Measurements from ENCODE around the gene NEURL1.
"Not testable (repeated sequence)": the region's sequence is repeated elsewhere in the genome, so short reads cannot be mapped to it uniquely, and the experiment has no call there.

The NEURL1 gene

DNA sequence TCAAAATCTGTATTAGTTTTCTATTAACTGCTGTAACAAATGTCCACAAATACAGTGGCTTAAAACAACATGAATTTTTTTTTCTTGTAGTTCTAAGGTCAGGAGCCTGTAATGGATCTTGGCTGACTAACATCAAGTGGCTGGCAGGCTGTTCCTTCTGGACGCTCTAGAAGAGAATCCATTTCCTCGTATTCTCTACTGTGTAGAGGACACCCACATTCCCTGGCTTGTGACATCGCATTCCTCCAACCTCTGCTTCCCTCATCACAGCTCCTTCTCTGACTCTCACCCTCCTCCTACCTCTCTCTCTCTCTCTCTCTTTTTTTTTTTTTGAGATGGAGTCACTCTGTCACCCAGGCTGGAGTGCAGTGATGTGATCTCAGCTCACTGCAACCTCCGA, 30.0 kb upstream of the NEURL1 start:
- DNase-seq = no peak

DNA sequence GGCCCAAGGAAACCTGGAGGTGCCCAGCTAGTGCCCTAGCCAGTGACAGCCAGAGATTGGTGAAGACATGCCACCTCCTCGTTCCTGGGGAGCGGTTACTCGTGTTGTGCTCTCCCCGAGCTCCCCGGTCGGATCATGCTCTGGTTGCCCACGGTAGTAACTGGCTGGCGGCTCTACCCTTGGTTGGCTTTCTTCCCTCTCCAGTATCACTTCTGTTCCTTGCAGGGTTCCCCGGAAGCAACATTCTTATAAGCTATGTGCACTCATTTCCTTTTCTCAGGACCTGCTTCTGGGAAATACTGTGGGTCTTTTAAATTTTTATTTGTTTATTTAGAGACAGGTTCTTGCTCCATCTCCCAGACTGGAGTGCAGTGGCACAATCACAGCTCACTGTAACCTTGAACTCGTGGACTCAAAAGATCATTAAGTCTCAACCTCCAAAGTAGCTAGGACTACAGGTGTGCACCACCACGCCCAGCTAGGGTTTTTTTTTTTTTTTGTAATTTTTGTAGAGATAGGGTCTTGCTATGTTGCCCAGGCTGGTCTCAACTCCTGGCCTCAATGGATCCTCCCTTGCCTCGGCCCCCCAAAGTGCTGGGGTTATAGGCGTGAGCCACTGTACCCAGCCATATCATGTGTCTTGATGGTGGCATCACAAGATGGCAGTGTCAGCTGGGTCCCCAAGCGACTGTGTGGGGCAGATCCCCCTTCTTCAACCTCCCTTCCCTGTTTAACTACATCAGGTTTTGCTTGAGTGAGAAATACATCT, 27.9 kb upstream of the NEURL1 start:
- no peak for DNase-seq

DNA sequence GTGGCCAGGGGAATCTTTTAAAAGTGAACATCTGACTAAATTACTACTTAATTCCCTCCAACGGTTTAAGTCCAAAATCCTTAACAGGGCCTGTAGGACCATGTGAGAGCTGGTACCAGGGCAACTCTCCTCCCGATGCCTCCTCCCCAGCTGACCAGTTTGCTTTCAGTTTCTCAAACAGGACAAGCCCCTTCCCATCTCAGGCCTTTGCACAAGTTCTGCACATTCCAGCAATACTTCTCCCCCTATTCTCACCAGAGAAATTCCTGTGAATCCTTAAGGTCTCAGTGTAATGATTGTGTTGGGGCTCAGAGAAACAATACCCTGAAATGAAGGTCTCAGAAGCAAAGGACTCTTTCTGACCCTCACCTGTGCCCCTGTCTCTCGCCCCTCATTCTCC, 26.8 kb upstream of the NEURL1 start:
- no peak for DNase-seq

DNA sequence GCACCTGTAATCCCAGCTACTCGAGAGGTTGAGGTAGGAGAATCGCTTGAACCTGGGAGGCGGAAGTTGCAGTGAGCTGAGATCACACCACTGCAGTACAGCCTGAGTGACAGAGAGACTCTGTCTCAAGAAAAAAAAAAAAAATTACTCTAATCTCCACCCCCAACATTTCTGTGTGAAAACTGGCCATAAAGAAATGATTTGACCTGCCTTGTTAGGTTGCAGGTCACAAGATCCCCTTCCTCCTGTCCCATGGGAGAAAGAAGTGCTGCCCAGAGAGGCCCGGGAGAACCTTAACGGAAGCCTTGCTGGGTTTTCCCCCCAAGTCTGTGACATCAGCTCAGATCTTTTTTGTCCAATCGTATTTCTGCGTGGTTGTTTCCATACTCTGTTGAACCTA, 26.1 kb upstream of the NEURL1 start:
- no peak for DNase-seq

DNA sequence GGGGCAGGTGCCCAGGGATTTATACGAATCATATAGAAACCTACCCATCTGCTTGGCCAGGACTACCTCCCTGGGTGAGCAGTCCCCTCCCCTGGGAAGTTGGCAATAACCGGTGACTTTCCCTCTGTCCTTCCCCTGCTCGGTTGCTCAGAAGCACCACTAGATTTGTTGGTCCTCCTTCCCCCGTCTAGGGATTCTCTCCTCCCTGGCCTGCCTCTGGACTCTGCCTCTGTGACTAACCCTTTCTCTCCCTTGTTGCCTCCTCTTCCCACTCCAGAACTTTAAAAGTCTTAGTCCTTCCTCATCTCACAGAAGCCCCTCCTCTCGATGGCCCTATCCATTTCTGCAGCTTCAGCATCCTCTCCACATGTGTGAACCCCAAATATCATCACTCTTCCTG, 24.3 kb upstream of the NEURL1 start:
- no peak for DNase-seq

DNA sequence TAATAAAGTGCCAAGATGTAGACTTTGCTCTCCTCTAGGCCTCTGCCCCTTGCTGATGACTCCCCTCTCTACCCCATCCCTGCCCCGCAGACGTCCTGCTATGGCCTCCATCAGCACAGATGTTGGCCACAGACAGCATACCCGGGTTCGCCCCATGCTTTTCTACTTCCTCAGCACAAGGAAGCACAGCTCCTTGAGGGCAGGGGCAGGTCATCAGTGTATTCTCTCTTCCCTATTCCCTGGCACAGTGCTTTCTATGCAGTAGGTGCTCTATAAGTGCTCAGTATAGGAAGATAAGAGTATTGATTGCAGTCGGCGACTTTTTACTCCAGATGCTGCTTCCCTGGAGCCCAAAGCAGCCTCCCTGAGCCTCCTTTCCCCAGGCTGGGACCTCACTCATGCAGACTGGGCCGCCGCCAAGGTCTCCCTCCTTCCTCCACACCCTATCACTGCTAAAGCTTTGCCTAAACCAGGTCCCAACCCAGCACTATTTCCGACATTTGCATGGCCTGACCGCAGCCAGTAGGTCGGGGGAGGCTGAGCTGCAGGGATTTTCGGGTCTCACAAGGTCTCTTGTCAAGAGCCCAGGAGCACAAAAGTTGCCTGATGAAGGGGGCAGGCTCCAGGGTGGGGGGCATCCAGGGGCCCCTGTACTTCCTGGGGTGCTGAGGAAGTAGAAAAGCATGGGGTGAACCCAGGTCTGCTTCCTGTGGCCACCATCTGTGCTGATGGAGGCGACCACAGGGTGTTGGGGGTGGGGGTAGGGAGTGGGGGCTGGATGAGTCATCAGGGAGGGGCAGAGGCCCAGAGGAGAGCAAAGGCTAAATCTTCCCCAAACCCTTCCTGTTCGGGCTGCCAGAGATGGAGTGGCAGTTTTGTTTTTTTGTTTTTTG, 22.5 kb upstream of the NEURL1 start:
- DNase-seq = peak in 1 of 14 donors; percentile 20

DNA sequence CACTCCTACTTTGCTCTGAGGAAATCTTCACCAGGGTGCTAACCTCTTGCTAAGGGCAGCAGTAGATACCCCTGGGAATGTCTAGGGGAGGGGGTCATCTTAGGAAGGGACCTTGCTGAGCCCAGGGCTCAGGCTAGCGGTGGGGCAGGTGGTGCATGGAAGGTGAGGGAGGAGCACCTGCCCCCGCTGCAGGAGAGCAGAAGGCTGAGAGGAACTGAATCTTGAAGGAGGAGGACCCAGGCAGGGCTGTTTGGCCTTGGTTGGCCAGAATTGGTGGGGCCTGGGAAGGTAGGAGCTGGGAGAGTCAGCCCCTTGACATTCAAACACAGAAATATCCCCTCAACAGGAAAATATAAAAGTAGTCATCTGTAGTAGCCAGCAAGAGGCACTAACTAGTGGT, 21.5 kb upstream of the NEURL1 start:
- DNase-seq = no peak

DNA sequence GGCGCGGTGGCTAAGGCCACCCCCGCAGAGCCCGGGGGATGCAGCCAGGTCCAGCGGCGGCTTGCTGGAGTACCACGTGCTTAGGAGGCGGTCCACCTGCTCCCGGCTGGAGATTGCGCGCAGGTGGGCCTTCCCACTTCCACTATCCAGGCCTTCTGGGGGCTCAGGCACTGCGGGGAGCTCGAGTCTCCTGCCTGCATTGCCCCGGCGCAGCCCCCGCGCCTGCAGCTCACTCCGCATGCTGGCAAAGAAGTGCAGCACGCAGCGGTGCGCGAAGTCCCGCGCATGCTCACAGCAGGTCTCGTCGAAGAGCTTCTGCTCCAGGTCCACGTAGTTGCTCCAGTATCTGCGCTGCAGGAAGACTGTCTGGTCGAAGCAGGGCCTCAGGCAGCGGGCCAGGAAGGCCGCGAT, 20.2 kb upstream of the NEURL1 start:
- no peak for DNase-seq

DNA sequence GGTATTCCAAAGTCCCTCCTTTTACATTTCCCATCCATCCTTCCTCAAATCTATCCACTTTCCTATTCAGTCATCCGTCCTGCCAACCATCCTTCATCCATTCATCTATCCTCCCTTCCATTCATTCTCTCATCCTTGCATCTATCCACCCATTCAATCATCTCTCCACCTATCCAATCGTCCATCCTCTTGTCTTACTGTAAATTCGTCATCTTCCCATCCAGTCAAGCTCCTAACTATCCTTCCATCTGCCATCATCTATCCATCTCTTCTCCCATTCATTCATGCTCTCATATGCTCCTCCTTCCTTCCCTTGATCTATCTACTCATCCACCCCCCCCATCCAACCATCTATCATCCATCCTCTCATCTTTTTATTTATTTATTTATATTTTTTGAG, 19.4 kb upstream of the NEURL1 start:
- no peak for DNase-seq

DNA sequence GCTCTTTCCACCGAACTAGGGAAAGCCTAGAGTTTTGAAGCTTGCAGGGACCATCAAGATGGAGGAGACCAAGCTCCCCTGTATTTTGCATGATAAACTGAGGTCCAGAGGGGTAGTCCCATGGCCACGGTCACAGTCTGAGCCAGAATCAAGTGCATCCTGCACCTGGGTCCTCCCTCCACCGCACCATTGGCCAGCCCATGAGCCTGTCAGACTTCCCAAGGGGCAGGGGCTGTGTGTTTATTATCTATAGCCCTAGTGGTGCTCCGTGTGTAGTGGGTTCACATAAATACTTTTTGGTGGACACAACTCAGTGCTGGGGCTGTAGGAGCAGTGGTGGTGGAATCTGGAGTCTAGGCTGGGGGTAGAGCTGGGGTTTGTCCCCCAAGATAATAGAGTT, 18.1 kb upstream of the NEURL1 start:
- DNase-seq = no peak

DNA sequence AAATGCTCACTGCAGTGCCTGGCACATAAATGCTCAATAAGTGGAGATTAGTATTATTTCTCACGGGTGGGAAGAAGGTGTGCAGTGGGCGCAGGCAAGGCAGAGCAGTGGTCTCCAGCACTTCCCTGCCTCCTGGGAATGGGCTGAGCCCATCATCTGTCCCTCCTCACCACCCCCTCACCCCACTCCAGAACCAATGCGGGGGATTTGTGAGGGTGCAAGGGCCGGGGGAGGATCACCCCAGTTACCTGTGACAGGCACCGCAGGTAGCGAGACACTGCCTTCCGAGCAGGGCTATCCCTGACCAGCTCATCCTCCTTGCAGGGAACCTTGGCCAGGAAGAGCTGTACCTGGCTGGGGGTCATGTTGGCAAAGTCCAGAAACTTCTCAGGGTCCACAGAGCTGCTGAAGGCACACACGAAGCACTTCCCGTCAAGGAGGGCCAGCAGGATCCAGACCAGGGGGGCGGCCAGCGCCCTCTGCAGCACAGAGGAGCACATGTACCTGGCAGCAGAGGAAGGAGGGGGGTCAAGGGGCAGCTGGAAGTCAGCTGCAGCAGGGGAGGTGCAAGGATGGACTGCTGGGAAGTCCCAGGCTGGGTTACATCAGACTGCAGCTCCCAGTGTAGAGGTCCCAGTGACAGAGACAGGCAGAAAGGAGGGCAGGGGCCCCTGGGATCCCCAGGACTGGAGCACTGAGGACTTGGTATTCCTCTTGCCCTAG, 17.3 kb upstream of the NEURL1 start:
- DNase-seq = no peak

DNA sequence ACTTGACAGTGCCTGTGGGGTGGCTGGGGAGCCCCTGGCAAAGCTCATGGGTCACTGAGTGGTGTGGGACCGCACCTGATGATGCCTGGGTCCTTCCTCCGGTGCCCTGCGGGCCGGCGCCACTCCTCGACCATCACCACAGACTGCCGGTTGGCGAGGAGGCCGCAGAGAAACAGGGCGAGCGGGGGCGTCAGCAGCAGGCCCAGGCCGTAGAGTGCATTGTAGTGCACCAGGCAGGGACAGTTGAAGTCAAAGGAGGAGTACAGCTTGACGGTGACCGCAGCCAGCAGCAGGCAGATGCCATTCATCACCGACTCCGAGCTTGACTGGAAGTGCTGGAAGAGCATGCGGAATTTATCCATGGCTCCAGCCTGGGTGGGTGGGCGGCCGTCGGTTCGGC, 14.8 kb upstream of the NEURL1 start:
- DNase-seq = no peak

DNA sequence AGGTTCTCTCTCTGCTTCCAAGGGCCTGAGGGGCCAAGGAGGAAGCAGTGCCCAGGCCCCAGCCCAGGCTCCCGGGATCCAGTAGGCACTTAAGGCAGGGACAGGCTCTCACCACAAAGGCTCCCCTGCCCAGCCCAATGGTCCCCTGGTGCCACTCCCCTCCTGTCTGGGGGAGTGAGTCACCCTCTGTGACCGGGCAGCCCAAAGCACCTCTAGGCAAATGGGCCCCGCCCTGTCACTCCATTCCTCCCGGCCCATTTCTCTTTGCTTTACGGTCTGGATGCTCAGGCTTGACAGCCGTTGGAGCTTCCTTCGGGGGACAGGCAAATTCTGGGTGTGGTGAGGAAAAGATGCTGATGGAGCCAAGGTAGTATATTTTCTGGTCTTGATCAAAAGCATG, 14.4 kb upstream of the NEURL1 start, which contains the start of gene CALHM3:
TSS of gene CALHM3 (minus strand) at position 106 of the 400 bp plus-strand sequence. CDS start 208 bp downstream, outside the sequence.
- no peak for DNase-seq

DNA sequence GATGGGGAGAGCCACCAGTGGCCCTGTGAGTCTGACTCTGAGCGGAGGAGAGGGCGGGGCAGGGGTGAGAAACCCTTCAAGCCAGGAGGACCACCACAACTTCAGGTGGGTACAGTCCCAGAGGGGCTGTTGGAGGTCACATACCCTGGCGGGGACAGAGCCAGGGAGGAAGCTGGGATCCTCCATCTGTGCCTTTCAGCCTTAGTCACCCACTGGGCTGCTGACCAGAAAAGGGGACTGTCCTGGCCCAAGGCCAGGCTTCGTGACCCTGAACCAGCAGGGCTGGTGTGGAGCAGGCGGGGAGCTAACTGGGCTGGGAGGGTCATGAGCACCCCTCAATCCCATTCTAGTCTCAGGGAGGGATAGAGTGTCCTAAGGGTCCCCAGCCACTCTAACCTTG, 13.0 kb upstream of the NEURL1 start:
- DNase-seq = peak in 1 of 14 donors; percentile 33

DNA sequence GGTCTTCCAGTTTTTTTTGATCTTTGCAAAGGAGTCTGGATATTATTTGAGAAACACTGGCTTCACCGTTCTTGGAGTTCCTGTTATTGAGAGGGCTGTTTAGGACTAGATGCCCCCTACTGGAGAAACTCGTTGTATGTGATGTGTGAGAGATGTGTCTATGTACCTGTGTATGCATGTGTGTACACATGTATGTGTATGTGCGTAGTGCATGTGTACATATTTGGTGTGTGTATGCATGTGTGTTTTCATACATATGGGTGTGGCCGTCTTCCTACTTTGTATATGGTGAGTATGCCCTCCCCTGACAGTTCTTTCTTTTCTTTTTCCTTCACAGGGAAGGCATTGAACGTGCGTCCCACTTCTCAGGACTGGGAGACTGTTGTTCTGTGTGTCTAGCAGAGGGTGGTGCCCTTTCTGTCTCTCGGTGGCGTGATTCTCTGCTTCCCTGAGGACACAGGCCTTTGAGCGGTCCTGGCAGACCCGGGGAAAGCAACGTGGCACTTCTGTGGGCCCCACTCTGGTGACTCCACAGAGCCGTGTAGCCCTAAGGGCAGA, 11.5 kb upstream of the NEURL1 start:
- no peak for DNase-seq

DNA sequence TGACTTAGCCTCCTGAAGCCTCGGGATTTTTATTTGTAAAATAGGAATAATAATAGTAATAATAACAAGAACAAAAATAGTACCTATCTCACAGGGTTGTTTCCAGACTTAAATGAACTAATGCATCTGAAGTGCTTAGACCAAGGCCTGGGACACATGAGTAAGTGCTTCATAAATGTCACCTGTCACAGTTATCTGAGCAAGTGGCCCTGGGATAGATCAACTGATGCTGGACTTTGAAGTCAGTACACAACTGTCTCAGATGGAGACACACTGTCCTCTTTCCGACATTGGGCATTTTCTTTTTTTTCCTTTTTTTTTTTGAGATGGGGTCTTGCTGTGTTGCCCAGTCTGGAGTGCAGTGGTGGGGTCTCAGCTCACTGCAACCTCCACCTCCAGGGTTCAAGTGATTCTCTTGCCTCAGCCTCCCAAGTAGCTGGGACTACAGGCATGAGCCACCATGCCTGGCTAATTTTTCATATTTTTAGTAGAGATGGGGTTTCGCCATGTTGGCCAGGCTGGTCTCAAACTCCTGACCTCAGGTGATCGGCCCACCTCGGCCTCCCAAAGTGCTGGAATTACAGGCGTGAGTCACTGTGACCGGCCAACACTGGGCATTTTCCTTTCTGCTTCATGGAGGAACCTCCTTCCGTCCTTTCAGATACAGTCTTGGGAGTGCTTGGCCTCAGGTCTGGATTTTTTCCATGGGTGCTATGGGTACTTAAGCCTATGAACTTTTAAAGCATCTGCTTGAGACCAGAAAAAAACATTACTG, 6.7 kb upstream of the NEURL1 start:
- not testable (repeated sequence) for DNase-seq

DNA sequence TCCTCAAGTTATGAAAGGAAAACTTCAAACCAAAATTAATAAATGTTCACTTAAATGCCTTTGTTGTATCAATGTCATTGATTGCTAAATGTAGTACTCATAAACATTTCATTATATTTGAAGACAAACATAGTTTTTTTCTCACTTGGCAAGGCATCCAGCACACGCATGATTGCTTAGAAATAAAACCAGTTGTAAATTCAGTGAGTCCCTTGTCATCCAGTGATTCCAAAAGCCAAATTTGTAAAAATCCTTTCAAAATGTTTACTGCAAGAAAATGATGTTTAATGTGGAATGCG, 6.1 kb upstream of the NEURL1 start:
- no peak for DNase-seq

DNA sequence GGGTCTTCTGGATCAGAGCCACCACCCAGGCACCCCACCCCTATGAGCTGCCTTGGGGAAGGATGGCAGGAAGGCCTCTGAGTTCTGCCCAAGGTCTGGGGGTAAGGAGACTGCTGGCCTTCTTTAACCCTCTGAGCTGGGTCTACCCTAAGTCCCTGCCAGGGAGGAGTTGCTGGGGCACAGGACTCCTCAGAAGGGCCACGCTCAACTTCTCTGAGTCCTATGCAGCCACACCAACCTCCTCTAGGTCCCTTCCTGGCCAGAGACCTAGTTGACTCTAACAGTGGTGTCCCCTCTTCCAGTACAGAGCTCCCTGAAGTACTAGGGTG, 2.6 kb upstream of the NEURL1 start:
- DNase-seq = no peak

DNA sequence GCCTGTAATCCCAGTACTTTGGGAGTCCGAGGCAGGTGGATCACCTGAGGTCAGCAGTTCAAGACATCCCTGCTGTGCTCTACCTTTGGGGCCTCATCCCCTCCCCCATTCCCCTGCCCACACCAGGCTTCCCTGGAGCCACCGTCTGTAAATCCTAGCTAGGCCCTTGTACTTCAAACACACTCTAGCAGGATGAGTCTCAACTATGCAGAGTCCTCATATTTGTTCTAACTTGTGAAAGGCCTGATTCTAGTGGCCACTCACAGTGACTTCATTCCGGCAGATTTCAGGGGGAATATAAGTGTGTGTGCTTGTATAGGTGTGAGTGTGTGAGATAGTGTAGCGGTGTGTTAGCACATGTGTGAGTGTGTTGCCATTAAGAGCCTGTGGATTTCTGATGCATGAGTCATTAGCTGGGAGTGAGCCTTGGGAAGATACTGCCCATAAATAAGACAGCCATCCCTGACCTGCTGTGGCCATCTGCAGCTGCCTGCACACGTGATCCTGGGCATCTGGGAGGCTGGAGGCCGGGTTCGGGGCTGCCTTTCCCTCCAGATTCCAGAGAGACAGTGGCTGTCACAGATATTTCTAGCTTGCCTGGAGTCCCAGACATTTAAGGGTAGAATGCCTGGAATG, 1.7 kb upstream of the NEURL1 start:
- no peak for DNase-seq

DNA sequence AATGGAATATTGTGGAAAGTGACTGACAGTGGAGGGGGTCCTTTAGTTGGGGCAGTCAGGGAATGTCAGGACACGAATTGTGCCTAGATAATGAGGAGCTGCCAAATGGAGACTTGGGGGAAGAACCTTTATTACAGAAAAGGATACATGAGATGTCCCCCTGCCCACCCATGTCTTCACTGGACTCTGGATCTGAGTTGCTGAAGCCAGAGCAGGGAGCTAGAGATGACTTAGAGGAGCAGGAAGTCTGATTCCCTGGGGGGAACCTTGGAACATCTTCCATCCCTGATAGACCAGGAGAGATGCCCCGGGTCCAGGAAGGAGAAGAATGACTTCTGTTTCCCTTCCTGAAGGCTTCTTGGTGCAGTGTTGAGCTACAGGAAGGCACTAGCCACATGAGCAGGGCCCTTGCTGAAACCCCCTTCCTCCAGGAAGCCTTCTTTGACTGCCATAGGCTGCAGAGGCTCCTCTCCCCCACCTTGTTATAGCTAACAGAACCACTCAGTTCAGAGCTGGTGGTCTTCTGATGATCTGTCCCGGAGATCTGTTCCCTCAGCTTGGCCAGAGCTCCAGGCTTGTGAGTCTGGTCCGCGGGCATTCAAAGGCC, 747 bp upstream of the NEURL1 start:
- DNase-seq = no peak
